ENCODE results near the gene AKR1C4. TPM values are rescaled to one million over a fixed set of nuclear protein-coding genes. Genes with fewer than 3 reads are reported as not detected.
"Not testable (repeated sequence)": the region's sequence is repeated elsewhere in the genome, so short reads cannot be mapped to it uniquely, and the experiment has no call there.

The AKR1C4 gene
- not detected for total RNA-seq

- H3K36me3 Mint-ChIP-seq: no peaks in the 10 kb centered on the region
- no peaks in the 10 kb centered on the region for H3K4me1 Mint-ChIP-seq
- H3K27ac Mint-ChIP-seq: no peak within 1 kb of the TSS
- H3K27me3 Mint-ChIP-seq: no peaks in the 10 kb centered on the region
- no peak for DNase-seq
- no peak within 1 kb of the TSS for H3K4me3 Mint-ChIP-seq
- no peaks in the 10 kb centered on the region for H3K9me3 Mint-ChIP-seq
Measured at GRCh38 chr10:5196702-5197113, at the start of gene AKR1C4. TSS of gene AKR1C4 (plus strand) at chr10:5196837. CDS start at chr10:5196868, 31 bp downstream.

GRCh38 chr10:5146920-5147254, 49.8 kb upstream of the AKR1C4 start:
- Mint-ChIP-seq H3K36me3 (no peaks in the 10 kb centered on the region), H3K9me3 (peaks cover 1% of the 10 kb centered on the region), H3K4me3 (no peak overlapping the region), H3K27ac (no peak overlapping the region), H3K4me1 (no peaks in the 10 kb centered on the region), H3K27me3 (peaks cover 3% of the 10 kb centered on the region)
- no peak for DNase-seq

- Mint-ChIP-seq H3K4me1 (no peaks in the 10 kb centered on the region), H3K4me3 (no peak overlapping the region), H3K9me3 (peaks cover 1% of the 10 kb centered on the region), H3K27me3 (peaks cover 3% of the 10 kb centered on the region), H3K36me3 (no peaks in the 10 kb centered on the region), H3K27ac (no peak overlapping the region)
- no peak for DNase-seq
Measured at GRCh38 chr10:5147255-5147980, 49.2 kb upstream of the AKR1C4 start.

- Mint-ChIP-seq H3K27ac (no peak overlapping the region), H3K27me3 (peaks cover 3% of the 10 kb centered on the region), H3K9me3 (peaks cover 1% of the 10 kb centered on the region), H3K36me3 (no peaks in the 10 kb centered on the region), H3K4me3 (no peak overlapping the region), H3K4me1 (no peaks in the 10 kb centered on the region)
- DNase-seq: no peak
Measured at GRCh38 chr10:5147981-5148677, 48.5 kb upstream of the AKR1C4 start.

- Mint-ChIP-seq H3K27me3 (peaks cover 3% of the 10 kb centered on the region), H3K9me3 (peaks cover 1% of the 10 kb centered on the region), H3K4me1 (no peaks in the 10 kb centered on the region), H3K27ac (no peak overlapping the region), H3K4me3 (no peak overlapping the region), H3K36me3 (no peaks in the 10 kb centered on the region)
- no peak for DNase-seq
Measured at GRCh38 chr10:5148678-5149032, 48.0 kb upstream of the AKR1C4 start.

- peaks cover 1% of the 10 kb centered on the region for H3K9me3 Mint-ChIP-seq
- H3K36me3 Mint-ChIP-seq: no peaks in the 10 kb centered on the region
- no peaks in the 10 kb centered on the region for H3K4me1 Mint-ChIP-seq
- DNase-seq: no peak
- no peak overlapping the region for H3K27ac Mint-ChIP-seq
- no peak overlapping the region for H3K4me3 Mint-ChIP-seq
- peaks cover 3% of the 10 kb centered on the region for H3K27me3 Mint-ChIP-seq
Measured at GRCh38 chr10:5151076-5151475, 45.6 kb upstream of the AKR1C4 start.

- no peaks in the 10 kb centered on the region for H3K9me3 Mint-ChIP-seq
- H3K27ac Mint-ChIP-seq: no peak overlapping the region
- H3K36me3 Mint-ChIP-seq: no peaks in the 10 kb centered on the region
- no peak for DNase-seq
- peaks cover 3% of the 10 kb centered on the region for H3K27me3 Mint-ChIP-seq
- H3K4me1 Mint-ChIP-seq: no peaks in the 10 kb centered on the region
- no peak overlapping the region for H3K4me3 Mint-ChIP-seq
Measured at GRCh38 chr10:5155951-5156350, 40.7 kb upstream of the AKR1C4 start.

- H3K4me1 Mint-ChIP-seq: no peaks in the 10 kb centered on the region
- no peak overlapping the region for H3K4me3 Mint-ChIP-seq
- H3K36me3 Mint-ChIP-seq: no peaks in the 10 kb centered on the region
- peaks cover 1% of the 10 kb centered on the region for H3K9me3 Mint-ChIP-seq
- peaks cover 3% of the 10 kb centered on the region for H3K27me3 Mint-ChIP-seq
- no peak overlapping the region for H3K27ac Mint-ChIP-seq
- no peak for DNase-seq
Measured at GRCh38 chr10:5157501-5157900, 39.1 kb upstream of the AKR1C4 start.

GRCh38 chr10:5159126-5159525, 37.5 kb upstream of the AKR1C4 start:
- H3K27ac Mint-ChIP-seq: no peak overlapping the region
- peaks cover 11% of the 10 kb centered on the region for H3K9me3 Mint-ChIP-seq
- peaks cover 3% of the 10 kb centered on the region for H3K27me3 Mint-ChIP-seq
- H3K4me3 Mint-ChIP-seq: no peak overlapping the region
- H3K4me1 Mint-ChIP-seq: no peaks in the 10 kb centered on the region
- H3K36me3 Mint-ChIP-seq: no peaks in the 10 kb centered on the region
- no peak for DNase-seq

GRCh38 chr10:5163487-5163886, 33.1 kb upstream of the AKR1C4 start:
- Mint-ChIP-seq H3K9me3 (peaks cover 39% of the 10 kb centered on the region), H3K27ac (no peak overlapping the region), H3K4me1 (no peaks in the 10 kb centered on the region), H3K36me3 (peaks cover 3% of the 10 kb centered on the region), H3K4me3 (no peak overlapping the region), H3K27me3 (no peaks in the 10 kb centered on the region)
- DNase-seq: no peak

GRCh38 chr10:5165738-5166137, 30.9 kb upstream of the AKR1C4 start:
- peaks cover 3% of the 10 kb centered on the region for H3K36me3 Mint-ChIP-seq
- DNase-seq: no peak
- H3K4me1 Mint-ChIP-seq: no peaks in the 10 kb centered on the region
- H3K27me3 Mint-ChIP-seq: no peaks in the 10 kb centered on the region
- H3K27ac Mint-ChIP-seq: no peak overlapping the region
- peaks cover 45% of the 10 kb centered on the region for H3K9me3 Mint-ChIP-seq
- H3K4me3 Mint-ChIP-seq: no peak overlapping the region

- Mint-ChIP-seq H3K4me1 (no peaks in the 10 kb centered on the region), H3K9me3 (peaks cover 35% of the 10 kb centered on the region), H3K36me3 (peaks cover 3% of the 10 kb centered on the region), H3K27ac (no peak overlapping the region), H3K27me3 (no peaks in the 10 kb centered on the region), H3K4me3 (no peak overlapping the region)
- no peak for DNase-seq
Measured at GRCh38 chr10:5168897-5169420, 27.7 kb upstream of the AKR1C4 start.

GRCh38 chr10:5175581-5175980, 21.1 kb upstream of the AKR1C4 start:
- not testable (repeated sequence) for H3K9me3 Mint-ChIP-seq, H3K36me3 Mint-ChIP-seq, H3K4me3 Mint-ChIP-seq, H3K4me1 Mint-ChIP-seq, H3K27ac Mint-ChIP-seq, DNase-seq, H3K27me3 Mint-ChIP-seq

- H3K9me3 Mint-ChIP-seq, H3K36me3 Mint-ChIP-seq, H3K27me3 Mint-ChIP-seq, H3K4me1 Mint-ChIP-seq, DNase-seq, H3K4me3 Mint-ChIP-seq, H3K27ac Mint-ChIP-seq: not testable (repeated sequence)
Measured at GRCh38 chr10:5180503-5180902, 16.1 kb upstream of the AKR1C4 start.

GRCh38 chr10:5183923-5184322, 12.7 kb upstream of the AKR1C4 start:
- Mint-ChIP-seq H3K4me1 (no peaks in the 10 kb centered on the region), H3K27me3 (no peaks in the 10 kb centered on the region), H3K36me3 (no peaks in the 10 kb centered on the region), H3K9me3 (peaks cover 1% of the 10 kb centered on the region), H3K4me3 (no peak overlapping the region), H3K27ac (no peak overlapping the region)
- DNase-seq: no peak

Data from activated naive CD8-positive, alpha-beta T cell treated with anti-CD3 and anti-CD28 coated beads for 36 hours (primary cell).